IPS-18a (cell line): ENCODE results near the gene CHKA.

Experiments
- H3K27ac ChIP-seq: one replicate; pipeline ENCODE4 v1.5.1; 2013; ENCODE audit warnings: low read length
- H3K27me3 ChIP-seq: one replicate; pipeline ENCODE4 v1.6.1; 2013; ENCODE audit warnings: mild to moderate bottlenecking, low read length; ENCODE audit not compliant: control insufficient read depth, insufficient read depth
- H3K36me3 ChIP-seq: one replicate; pipeline ENCODE4 v1.6.1; 2013; ENCODE audit warnings: low read depth, low read length; ENCODE audit not compliant: control insufficient read depth
- H3K4me1 ChIP-seq: one replicate; pipeline ENCODE4 v1.6.1; 2013; ENCODE audit warnings: low read depth, low read length; ENCODE audit not compliant: control insufficient read depth
- H3K4me3 ChIP-seq: one replicate; pipeline ENCODE4 v1.5.1; 2013; ENCODE audit warnings: low read length
- H3K9ac ChIP-seq: one replicate; pipeline ENCODE4 v1.6.1; 2013; ENCODE audit warnings: mild to moderate bottlenecking, low read length, moderate library complexity
- H3K9me3 ChIP-seq: one replicate; pipeline ENCODE4 v1.6.1; 2013; ENCODE audit warnings: low read depth, low read length; ENCODE audit not compliant: control insufficient read depth

The CHKA gene

GRCh38 chr11:68153742-68154141, 32.6 kb upstream of the CHKA start:
- Histone ChIP-seq H3K9me3 (no peaks in the 10 kb centered on the region), H3K9ac (no peak overlapping the region), H3K36me3 (peaks cover 8% of the 10 kb centered on the region), H3K27me3 (no peaks in the 10 kb centered on the region), H3K4me1 (no peaks in the 10 kb centered on the region), H3K4me3 (no peak overlapping the region), H3K27ac (no peak overlapping the region)

- no peaks in the 10 kb centered on the region for H3K4me1 ChIP-seq
- H3K4me3 ChIP-seq = no peak overlapping the region
- H3K27ac ChIP-seq = no peak overlapping the region
- H3K9me3 ChIP-seq = no peaks in the 10 kb centered on the region
- no peaks in the 10 kb centered on the region for H3K36me3 ChIP-seq
- H3K9ac ChIP-seq = no peak overlapping the region
- H3K27me3 ChIP-seq = no peaks in the 10 kb centered on the region
Measured at GRCh38 chr11:68150037-68150436, 28.8 kb upstream of the CHKA start.

GRCh38 chr11:68149417-68149816, 28.2 kb upstream of the CHKA start:
- H3K4me1 ChIP-seq = no peaks in the 10 kb centered on the region
- no peaks in the 10 kb centered on the region for H3K36me3 ChIP-seq
- no peak overlapping the region for H3K27ac ChIP-seq
- H3K9ac ChIP-seq = no peak overlapping the region
- no peaks in the 10 kb centered on the region for H3K27me3 ChIP-seq
- H3K4me3 ChIP-seq = no peak overlapping the region
- no peaks in the 10 kb centered on the region for H3K9me3 ChIP-seq

- Histone ChIP-seq H3K36me3 (no peaks in the 10 kb centered on the region), H3K4me1 (no peaks in the 10 kb centered on the region)
Measured at GRCh38 chr11:68148879-68149278, 27.7 kb upstream of the CHKA start.

GRCh38 chr11:68148071-68148805, 27.1 kb upstream of the CHKA start:
- Histone ChIP-seq H3K4me1 (no peaks in the 10 kb centered on the region), H3K9me3 (no peaks in the 10 kb centered on the region), H3K4me3 (no peak overlapping the region), H3K27me3 (no peaks in the 10 kb centered on the region), H3K9ac (no peak overlapping the region), H3K36me3 (no peaks in the 10 kb centered on the region), H3K27ac (no peak overlapping the region)

More at GRCh38 chr11:68148879-68149278, 27.7 kb upstream of the CHKA start:
- H3K9me3 ChIP-seq = no peaks in the 10 kb centered on the region
- no peaks in the 10 kb centered on the region for H3K27me3 ChIP-seq
- H3K9ac ChIP-seq = no peak overlapping the region
- no peak overlapping the region for H3K27ac ChIP-seq
- H3K4me3 ChIP-seq = no peak overlapping the region

- no peak overlapping the region for H3K9ac ChIP-seq
Measured at GRCh38 chr11:68146704-68147474, 25.7 kb upstream of the CHKA start.

GRCh38 chr11:68146010-68146540, 24.9 kb upstream of the CHKA start:
- H3K9ac ChIP-seq = no peak overlapping the region
- no peaks in the 10 kb centered on the region for H3K27me3 ChIP-seq
- H3K4me1 ChIP-seq = no peaks in the 10 kb centered on the region
- no peaks in the 10 kb centered on the region for H3K36me3 ChIP-seq
- H3K27ac ChIP-seq = no peak overlapping the region
- H3K9me3 ChIP-seq = no peaks in the 10 kb centered on the region
- no peak overlapping the region for H3K4me3 ChIP-seq

More at GRCh38 chr11:68146704-68147474, 25.7 kb upstream of the CHKA start:
- Histone ChIP-seq H3K4me3 (no peak overlapping the region), H3K36me3 (no peaks in the 10 kb centered on the region), H3K4me1 (no peaks in the 10 kb centered on the region), H3K27ac (no peak overlapping the region), H3K27me3 (no peaks in the 10 kb centered on the region), H3K9me3 (no peaks in the 10 kb centered on the region)

- H3K4me3 ChIP-seq = no peak overlapping the region
- H3K36me3 ChIP-seq = no peaks in the 10 kb centered on the region
- H3K27me3 ChIP-seq = no peaks in the 10 kb centered on the region
- no peak overlapping the region for H3K27ac ChIP-seq
- no peak overlapping the region for H3K9ac ChIP-seq
- H3K9me3 ChIP-seq = no peaks in the 10 kb centered on the region
- H3K4me1 ChIP-seq = no peaks in the 10 kb centered on the region
Measured at GRCh38 chr11:68145120-68145866, 24.1 kb upstream of the CHKA start.

GRCh38 chr11:68143310-68143689, 22.1 kb upstream of the CHKA start:
- Histone ChIP-seq H3K4me1 (no peaks in the 10 kb centered on the region), H3K36me3 (no peaks in the 10 kb centered on the region), H3K9ac (no peak overlapping the region), H3K4me3 (no peak overlapping the region), H3K27ac (no peak overlapping the region), H3K27me3 (no peaks in the 10 kb centered on the region), H3K9me3 (no peaks in the 10 kb centered on the region)

GRCh38 chr11:68142441-68143309, 21.5 kb upstream of the CHKA start:
- Histone ChIP-seq H3K4me1 (no peaks in the 10 kb centered on the region), H3K4me3 (no peak overlapping the region), H3K27me3 (no peaks in the 10 kb centered on the region), H3K27ac (no peak overlapping the region), H3K36me3 (no peaks in the 10 kb centered on the region), H3K9ac (no peak overlapping the region), H3K9me3 (no peaks in the 10 kb centered on the region)

GRCh38 chr11:68142028-68142412, 20.8 kb upstream of the CHKA start:
- Histone ChIP-seq H3K27me3 (no peaks in the 10 kb centered on the region), H3K9ac (no peak overlapping the region), H3K9me3 (no peaks in the 10 kb centered on the region), H3K27ac (no peak overlapping the region), H3K4me1 (no peaks in the 10 kb centered on the region), H3K36me3 (no peaks in the 10 kb centered on the region), H3K4me3 (no peak overlapping the region)
